Germinal center (tissue), 1 donor: Measurements from ENCODE around the gene OGFOD2.

ENCODE experiments used
- DNase-seq: peaks from one replicate; pipeline ENCODE4 v3.0.0; 2012; ENCODE audit warnings: mixed read lengths, low spot score

Gene OGFOD2

GRCh38 chr12:122977655-122978392 lies 2.8 kb downstream of the OGFOD2 start:
- no peak for DNase-seq

GRCh38 chr12:122978507-122978955 lies 3.5 kb downstream of the OGFOD2 start:
- DNase-seq: no peak

- DNase-seq: no peak
Measured at GRCh38 chr12:122979001-122979907, 4.2 kb downstream of the OGFOD2 start.

GRCh38 chr12:122979908-122980182 lies 4.8 kb downstream of the OGFOD2 start:
- peak; percentile 57 for DNase-seq

- DNase-seq: peak; percentile 78
Measured at GRCh38 chr12:122980183-122981035, 5.4 kb downstream of the OGFOD2 start, which contains the start of gene ARL6IP4. TSS of gene ARL6IP4 (plus strand) at chr12:122980681. CDS start at chr12:122981140, 459 bp downstream.

GRCh38 chr12:122981036-122981471 lies 6.0 kb downstream of the OGFOD2 start:
- DNase-seq: no peak

- no peak for DNase-seq
Measured at GRCh38 chr12:122981587-122982476, 6.8 kb downstream of the OGFOD2 start.

GRCh38 chr12:122982477-122982815 lies 7.4 kb downstream of the OGFOD2 start:
- no peak for DNase-seq

GRCh38 chr12:122982963-122983788 lies 8.1 kb downstream of the OGFOD2 start:
- no peak for DNase-seq

- no peak for DNase-seq
Measured at GRCh38 chr12:122983789-122984515, 8.9 kb downstream of the OGFOD2 start.

GRCh38 chr12:122984612-122985337 lies 9.7 kb downstream of the OGFOD2 start:
- DNase-seq: no peak

- no peak for DNase-seq
Measured at GRCh38 chr12:122985338-122986257, 10.6 kb downstream of the OGFOD2 start.

GRCh38 chr12:122986258-122986871 lies 11.3 kb downstream of the OGFOD2 start:
- DNase-seq: no peak

GRCh38 chr12:122987086-122987951 lies 12.3 kb downstream of the OGFOD2 start:
- DNase-seq: no peak

GRCh38 chr12:122988036-122988435 lies 13.0 kb downstream of the OGFOD2 start:
- no peak for DNase-seq

GRCh38 chr12:122988612-122989212 lies 13.7 kb downstream of the OGFOD2 start:
- DNase-seq: no peak
